GM21737 (cell line): Measurements from ENCODE around the gene SH3BP5.
A peak's percentile ranks its signal among the peaks of the same experiment; 100 is the strongest.
"Not testable (repeated sequence)": the region's sequence is repeated elsewhere in the genome, so short reads cannot be mapped to it uniquely, and the experiment has no call there.

Experiments
- ATAC-seq: cut with Tn5 transposase; IDR thresholded peaks from one replicate; pipeline ENCODE4 v1.9.1; 2021; ENCODE audit warnings: mild to moderate bottlenecking, moderate library complexity; ENCODE audit not compliant: unreplicated experiment

The SH3BP5 gene

GRCh38 chr3:15332405-15333098 is at the start of gene SH3BP5:
SH3BP5 (minus strand) TSS chr3:15332586; CDS start chr3:15332408, 178 bp downstream.
- peak; percentile 88 for ATAC-seq

- ATAC-seq = no peak
Observed at GRCh38 chr3:15380980-15381890, 48.8 kb upstream of the SH3BP5 start.

- ATAC-seq = peak; percentile 88
Observed at GRCh38 chr3:15377961-15378791, 45.8 kb upstream of the SH3BP5 start.

GRCh38 chr3:15375461-15376000 is 43.1 kb upstream of the SH3BP5 start:
- ATAC-seq = no peak

GRCh38 chr3:15372918-15373317 is 40.5 kb upstream of the SH3BP5 start:
- ATAC-seq = no peak

- no peak for ATAC-seq
Observed at GRCh38 chr3:15368561-15369135, 36.3 kb upstream of the SH3BP5 start.

- ATAC-seq = no peak
Observed at GRCh38 chr3:15367059-15367458, 34.7 kb upstream of the SH3BP5 start.

GRCh38 chr3:15364078-15364477 is 31.7 kb upstream of the SH3BP5 start:
- not testable (repeated sequence) for ATAC-seq

GRCh38 chr3:15361494-15362214 is 29.3 kb upstream of the SH3BP5 start:
- peak; percentile 75 for ATAC-seq

GRCh38 chr3:15360788-15361493 is 28.6 kb upstream of the SH3BP5 start:
- ATAC-seq = no peak

- ATAC-seq = no peak
Observed at GRCh38 chr3:15359677-15360397, 27.5 kb upstream of the SH3BP5 start.

- not testable (repeated sequence) for ATAC-seq
Observed at GRCh38 chr3:15356651-15357061, 24.3 kb upstream of the SH3BP5 start.

- ATAC-seq = no peak
Observed at GRCh38 chr3:15356176-15356575, 23.8 kb upstream of the SH3BP5 start.

- no peak for ATAC-seq
Observed at GRCh38 chr3:15355086-15355485, 22.7 kb upstream of the SH3BP5 start.

GRCh38 chr3:15354485-15354884 is 22.1 kb upstream of the SH3BP5 start:
- ATAC-seq = no peak

GRCh38 chr3:15350141-15350540 is 17.8 kb upstream of the SH3BP5 start:
- ATAC-seq = no peak

- ATAC-seq = not testable (repeated sequence)
Observed at GRCh38 chr3:15349438-15349837, 17.1 kb upstream of the SH3BP5 start.

- ATAC-seq = no peak
Observed at GRCh38 chr3:15348246-15348645, 15.9 kb upstream of the SH3BP5 start.

- no peak for ATAC-seq
Observed at GRCh38 chr3:15347737-15348110, 15.3 kb upstream of the SH3BP5 start.
